ENCODE measurements around the gene FYN.
"Not testable (repeated sequence)": the region's sequence is repeated elsewhere in the genome, so short reads cannot be mapped to it uniquely, and the experiment has no call there.

FYN gene

GRCh38 chr6:111850295-111850937 lies 22.8 kb downstream of the FYN start:
- no peak for DNase-seq (ENCODE audit: low spot score)

GRCh38 chr6:111849298-111849697 lies 24.0 kb downstream of the FYN start:
- no peak for DNase-seq (ENCODE audit: low spot score)

DNA sequence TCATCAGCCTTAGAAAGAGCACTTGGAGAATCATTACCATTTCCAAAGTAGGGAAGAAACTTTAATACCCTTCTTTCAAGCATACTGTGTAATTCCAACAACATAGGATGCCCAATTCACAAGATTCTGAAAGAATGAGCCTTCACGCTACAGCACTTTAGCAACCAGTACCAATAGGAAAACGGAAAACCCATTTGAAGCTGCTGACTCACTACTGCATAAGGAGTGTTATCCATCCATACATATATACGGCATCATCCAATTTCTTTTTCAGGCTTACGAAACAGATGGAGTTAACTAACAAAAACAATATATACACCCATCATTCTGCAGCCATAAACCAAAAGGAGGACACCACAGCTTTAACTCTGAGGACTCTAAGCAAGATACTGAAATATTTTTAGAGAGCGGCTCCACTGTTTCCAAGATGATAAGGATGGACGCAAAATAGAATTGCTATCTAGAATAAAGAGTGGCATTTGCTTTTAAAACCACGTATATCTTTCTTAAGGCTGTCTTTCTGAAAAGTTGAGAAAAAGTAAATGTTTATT lies 24.9 kb downstream of the FYN start:
- no peak for DNase-seq (ENCODE audit: low spot score)

DNA sequence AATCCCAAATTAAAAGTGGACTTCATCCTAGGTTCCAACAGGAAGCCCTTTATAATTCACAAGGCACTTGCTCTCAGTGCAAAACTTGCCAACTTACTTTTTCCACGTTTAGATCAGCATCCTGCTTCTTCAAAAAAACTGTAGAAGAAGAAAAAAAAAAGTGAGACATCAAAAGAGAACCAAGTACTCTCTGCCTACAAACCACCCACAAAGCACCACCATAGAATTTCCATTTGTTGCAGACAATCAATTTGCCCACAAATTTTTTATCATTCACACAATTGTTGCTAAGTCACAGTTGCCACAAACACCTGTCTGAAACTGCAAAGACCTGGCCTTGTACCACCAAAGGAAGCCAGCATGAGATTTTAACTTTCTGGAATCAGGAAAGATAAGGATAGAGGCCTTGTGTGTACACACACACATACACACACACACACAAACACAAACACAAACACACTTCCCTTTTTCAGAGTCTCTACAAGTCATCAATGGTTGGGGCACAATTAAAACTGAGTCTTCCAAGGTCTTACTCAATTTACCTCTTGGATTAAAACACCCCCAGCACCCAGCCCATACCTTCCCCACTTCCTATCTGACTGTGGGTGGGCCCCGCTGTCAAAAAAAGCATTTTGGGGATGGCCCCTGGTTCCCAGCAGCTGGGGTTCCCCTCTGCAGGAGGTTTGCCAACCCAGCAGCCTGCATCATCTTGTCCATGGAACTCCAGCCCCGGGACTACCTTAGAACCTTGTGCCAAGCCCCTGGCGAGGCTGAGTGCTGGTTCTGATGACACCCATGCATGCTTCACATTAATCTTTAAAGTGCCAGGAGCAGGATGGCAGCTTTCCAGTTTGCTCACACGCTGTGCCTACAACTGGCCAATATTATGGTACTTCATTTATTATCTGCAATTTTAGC lies 26.5 kb downstream of the FYN start:
- no peak for DNase-seq (ENCODE audit: low spot score)

GRCh38 chr6:111846066-111846465 lies 27.2 kb downstream of the FYN start:
- DNase-seq (ENCODE audit: low spot score) = no peak

- no peak for DNase-seq (ENCODE audit: low spot score)
Measured at GRCh38 chr6:111845441-111845871, 27.8 kb downstream of the FYN start.

- no peak for DNase-seq (ENCODE audit: low spot score)
Measured at GRCh38 chr6:111844921-111845320, 28.3 kb downstream of the FYN start.

GRCh38 chr6:111844376-111844775 lies 28.9 kb downstream of the FYN start:
- DNase-seq (ENCODE audit: low spot score) = no peak

GRCh38 chr6:111843347-111844147 lies 29.7 kb downstream of the FYN start:
- no peak for DNase-seq (ENCODE audit: low spot score)

DNA sequence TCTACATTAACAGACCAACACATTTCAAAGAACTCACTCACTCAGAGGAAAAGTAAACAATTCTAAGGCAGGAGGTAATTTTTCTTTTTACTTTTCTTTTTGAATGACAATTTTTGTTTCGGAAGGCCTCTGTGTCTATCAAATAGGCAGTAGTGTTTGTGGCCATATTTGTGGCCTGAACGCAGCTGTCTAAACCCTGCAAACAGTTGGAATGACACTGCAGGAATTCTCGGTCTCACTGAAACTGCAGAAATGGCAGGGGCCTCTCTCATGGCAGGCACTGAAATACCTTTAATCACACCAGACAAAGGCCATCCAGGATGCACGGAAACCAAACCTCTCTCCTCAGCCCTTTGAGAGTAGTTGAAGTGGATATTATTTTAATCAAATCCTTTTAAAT lies 30.4 kb downstream of the FYN start:
- DNase-seq (ENCODE audit: low spot score) = no peak

GRCh38 chr6:111842271-111842822 lies 30.9 kb downstream of the FYN start:
- no peak for DNase-seq (ENCODE audit: low spot score)

GRCh38 chr6:111841822-111842221 lies 31.4 kb downstream of the FYN start:
- no peak for DNase-seq (ENCODE audit: low spot score)

DNA sequence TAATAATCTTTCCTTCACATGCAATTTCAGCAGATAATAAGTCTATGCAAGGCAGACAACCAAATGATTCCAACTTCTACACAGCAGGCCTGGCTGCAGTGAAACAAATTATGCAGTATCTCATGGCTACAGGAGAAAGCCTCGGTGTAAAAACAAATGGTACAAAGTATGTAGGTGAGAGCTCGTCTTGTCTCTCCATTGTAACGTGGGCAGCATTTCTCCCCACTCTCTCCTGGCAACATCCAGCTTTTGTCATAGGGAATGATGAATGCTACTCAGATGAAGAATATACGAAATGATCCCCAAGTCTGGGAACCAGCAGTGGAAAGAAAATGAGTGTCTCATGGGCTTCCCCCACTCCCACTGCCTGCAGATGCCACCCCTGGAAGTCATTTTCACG lies 32.4 kb downstream of the FYN start:
- DNase-seq (ENCODE audit: low spot score) = no peak

GRCh38 chr6:111838749-111839484 lies 34.3 kb downstream of the FYN start:
- DNase-seq (ENCODE audit: low spot score) = no peak

- DNase-seq (ENCODE audit: low spot score) = no peak
Measured at GRCh38 chr6:111837641-111838500, 35.4 kb downstream of the FYN start.

DNA sequence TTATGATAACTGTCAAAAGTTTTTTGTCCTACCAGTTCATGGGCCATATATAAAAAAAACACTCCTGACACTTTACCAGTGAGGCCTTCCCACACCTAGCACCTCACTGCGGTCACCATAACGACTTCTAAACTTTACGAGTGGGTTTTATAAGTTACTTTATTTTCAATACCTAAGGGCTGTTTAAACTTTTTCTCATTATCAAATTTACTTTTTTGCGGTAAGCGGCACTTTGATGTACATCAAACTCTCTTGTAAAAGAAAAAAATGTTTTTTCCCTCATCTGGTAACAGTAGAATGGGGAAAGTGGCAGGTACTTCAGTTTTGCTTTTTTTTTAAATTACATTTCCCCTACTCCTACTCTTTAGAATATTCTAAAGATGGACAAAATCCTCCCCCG lies 36.2 kb downstream of the FYN start:
- DNase-seq (ENCODE audit: low spot score) = no peak

DNA sequence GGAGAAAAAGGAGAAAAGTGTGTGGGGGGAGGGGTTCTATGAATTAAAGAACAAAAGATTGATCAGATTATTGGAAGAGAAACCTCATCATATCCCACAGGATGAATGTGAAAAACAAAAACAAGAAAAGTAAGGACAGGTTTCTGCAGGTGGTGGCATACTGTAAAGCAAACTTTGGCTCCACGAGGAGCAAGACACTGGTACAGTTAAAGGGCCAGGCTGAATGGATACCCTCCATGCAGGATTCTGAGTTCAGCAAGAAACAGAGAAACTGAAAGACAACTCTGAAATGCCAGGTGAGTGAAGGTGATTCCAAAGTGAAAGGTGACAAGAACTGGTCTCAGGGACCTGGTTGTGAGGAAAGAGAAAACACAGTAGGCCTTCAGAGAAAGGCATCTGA lies 37.4 kb downstream of the FYN start:
- DNase-seq (ENCODE audit: low spot score) = no peak

DNA sequence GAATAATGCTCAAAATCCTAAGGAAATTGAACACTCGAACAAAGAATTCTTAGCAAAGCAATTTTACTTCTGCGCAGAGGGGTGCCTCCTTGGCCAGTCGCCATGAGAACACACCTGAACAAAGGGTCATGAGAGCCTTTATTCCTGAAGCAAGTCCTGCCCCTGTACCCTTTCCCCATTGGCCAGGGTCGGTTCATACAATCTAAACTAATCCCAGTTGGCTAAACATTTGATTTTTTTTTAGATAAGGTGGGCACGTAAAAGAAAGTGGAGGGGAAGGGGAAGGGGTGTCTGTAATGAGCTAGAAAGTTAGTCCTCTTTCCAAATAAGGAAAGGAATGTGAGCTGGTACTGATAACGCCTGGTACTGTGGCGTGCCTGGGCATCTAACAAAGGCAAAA lies 37.9 kb downstream of the FYN start:
- DNase-seq (ENCODE audit: low spot score) = not testable (repeated sequence)

GRCh38 chr6:111834356-111834755 lies 38.9 kb downstream of the FYN start:
- no peak for DNase-seq (ENCODE audit: low spot score)

- DNase-seq (ENCODE audit: low spot score) = no peak
Measured at GRCh38 chr6:111832833-111833418, 40.3 kb downstream of the FYN start.

Measured in ecto neural progenitor cell (in vitro differentiated cells).